H1 (cell line): ENCODE results near the gene RTP2. TPM values are rescaled to one million over a fixed set of nuclear protein-coding genes. Genes with fewer than 3 reads are reported as not detected.

Source experiments
- ASH2L ChIP-seq: fragments of 200-600, 300-600 bp; sonication (generic); IDR thresholded peaks from one replicate; pipeline ENCODE4 v1.7.1; 2017; ENCODE audit warnings: low read length
- ATF3 ChIP-seq: IDR thresholded peaks from 2 replicates; pipeline ENCODE4 v1.6.1; 2011; ENCODE audit warnings: low read depth, mild to moderate bottlenecking, low read length; ENCODE audit not compliant: insufficient read depth
- BCL11A ChIP-seq, 2 experiments: IDR thresholded peaks; one replicate each; pipeline ENCODE4 v1.6.1; 2011; ENCODE audit warnings: low read depth in 2 of 2, low read length in 2 of 2, mild to moderate bottlenecking in 2 of 2
- BRCA1 ChIP-seq: IDR thresholded peaks from 2 replicates; pipeline ENCODE4 v1.6.1; 2012; ENCODE audit warnings: low read depth, low read length, improper control_type of control experiment
- CBX5 ChIP-seq: fragments of 300-800, 300-1000 bp; sonication (generic); IDR thresholded peaks from 2 replicates; pipeline ENCODE4 v1.7.1; 2016; ENCODE audit warnings: antibody characterized with exemption, low read length, low read depth
- CBX8 ChIP-seq: fragments of 300-800, 300-1000 bp; sonication (generic); IDR thresholded peaks from 2 replicates; pipeline ENCODE4 v1.7.1; 2016; ENCODE audit warnings: low read depth, low read length, borderline replicate concordance
- CHD2 ChIP-seq: IDR thresholded peaks from 2 replicates; pipeline ENCODE4 v1.6.1; 2012; ENCODE audit warnings: low read length, improper control_type of control experiment
- CREB1 ChIP-seq: IDR thresholded peaks from 2 replicates; pipeline ENCODE4 v1.6.1; 2012; ENCODE audit warnings: inconsistent platforms
- E2F6 ChIP-seq: IDR thresholded peaks from 2 replicates; pipeline ENCODE4 v1.6.1; 2012; ENCODE audit warnings: inconsistent platforms
- EZH2 ChIP-seq: fragments of 200-600 bp; sonication (generic); IDR thresholded peaks from 2 replicates; pipeline ENCODE4 v1.7.1; 2012; ENCODE audit warnings: low read depth, mild to moderate bottlenecking, moderate library complexity, low read length, inconsistent platforms; ENCODE audit not compliant: severe bottlenecking
- GABPA ChIP-seq: IDR thresholded peaks from 2 replicates; pipeline ENCODE4 v1.6.1; 2011; ENCODE audit warnings: mild to moderate bottlenecking, low read length, moderate library complexity, borderline replicate concordance; ENCODE audit not compliant: insufficient read depth
- KDM5A ChIP-seq: fragments of 200-600 bp; IDR thresholded peaks from 2 replicates; pipeline ENCODE4 v1.7.1; 2012; ENCODE audit warnings: mild to moderate bottlenecking, low read length, inconsistent platforms, mixed read lengths
- MAFK ChIP-seq: IDR thresholded peaks from 2 replicates; pipeline ENCODE4 v1.6.1; 2012; ENCODE audit warnings: low read depth, mild to moderate bottlenecking, improper control_type of control experiment, low read length
- NANOG ChIP-seq: IDR thresholded peaks from 2 replicates; pipeline ENCODE4 v1.6.1; 2011; ENCODE audit warnings: low read length, low read depth, mild to moderate bottlenecking, inconsistent platforms; ENCODE audit not compliant: insufficient read depth, poor library complexity, severe bottlenecking
- NRF1 ChIP-seq: IDR thresholded peaks from 2 replicates; pipeline ENCODE4 v1.6.1; 2011; ENCODE audit warnings: mild to moderate bottlenecking, low read depth, low read length, improper control_type of control experiment
- POLR2A ChIP-seq, 2 experiments: IDR thresholded peaks; 1 replicate in 1 of 2; 2 replicates in 1 of 2; pipeline ENCODE4 v1.6.1; 2011; ENCODE audit warnings: low read depth in 2 of 2, low read length in 2 of 2, mild to moderate bottlenecking in 2 of 2; ENCODE audit errors: control extremely low read depth in 1 of 2
- RBBP5 ChIP-seq: IDR thresholded peaks from 2 replicates; pipeline ENCODE4 v1.7.1; 2012; ENCODE audit warnings: low read depth, mild to moderate bottlenecking, inconsistent platforms, low read length, moderate library complexity, borderline replicate concordance
- SIRT6 ChIP-seq: IDR thresholded peaks from one replicate; pipeline ENCODE4 v1.7.1; 2012; ENCODE audit warnings: low read length, inconsistent platforms
- SIX5 ChIP-seq: IDR thresholded peaks from 2 replicates; pipeline ENCODE4 v1.6.1; 2011; ENCODE audit warnings: mild to moderate bottlenecking, low read depth, low read length
- SRF ChIP-seq: IDR thresholded peaks from 2 replicates; pipeline ENCODE4 v1.6.1; 2011; ENCODE audit warnings: mild to moderate bottlenecking, low read depth, low read length, moderate library complexity
- SUZ12 ChIP-seq: fragments of 200-600 bp; sonication (generic); IDR thresholded peaks from 2 replicates; pipeline ENCODE4 v1.6.1; 2012; ENCODE audit warnings: mild to moderate bottlenecking, inconsistent platforms, low read length, moderate library complexity, mixed read lengths
- TAF1 ChIP-seq: IDR thresholded peaks from 2 replicates; pipeline ENCODE4 v1.6.1; 2011; ENCODE audit warnings: mild to moderate bottlenecking, low read depth, low read length
- TBP ChIP-seq: IDR thresholded peaks from 2 replicates; pipeline ENCODE4 v1.6.1; 2011; ENCODE audit warnings: low read depth, low read length, improper control_type of control experiment
- ZNF274 ChIP-seq: IDR thresholded peaks from 2 replicates; pipeline ENCODE4 v1.7.0; 2012; ENCODE audit warnings: low read length, borderline replicate concordance; ENCODE audit errors: extremely low read depth
- polyA plus RNA-seq, 7 experiments: library from polyadenylated mRNA; depleted of rRNA in 3 of 7; stranded (reverse) in 5 of 7; unstranded in 2 of 7; fragments of >200 nt in 5 of 7; fragments of 200-250 nt in 2 of 7; gene quantifications; 1 replicate in 5 of 7; 2 replicates in 1 of 7; 4 replicates in 1 of 7; pipeline versions ENCODE4 v1.2.1 to v1.2.3, GENCODE V29; 2011 to 2013; ENCODE audit warnings: missing spikeins in 2 of 7, mixed read lengths in 2 of 7
- total RNA-seq: library from RNA; stranded (reverse); fragmentation: NEBNext Ultra II Directional; extraction: Animal tissue kit (Norgen Biotek cat#: 25700); gene quantifications from 2 replicates; pipeline ENCODE4 v1.2.1, GENCODE V29; 2021

Gene RTP2
- total and polyA plus RNA-seq, 2 of the 8 experiments (the other 6 are each of a cell fraction or from before 2014, with no cell fraction given): not detected

- TF ChIP-seq EZH2: peak; percentile 30
- TF ChIP-seq POLR2A (IDR thresholded peaks at IDR 0.05; ENCODE audit: control extremely low read depth in 1 of 2, low read depth in 2 of 2, low read length in 2 of 2): no peak
- TF ChIP-seq NRF1: no peak
- TF ChIP-seq RBBP5: no peak
- no peak for TF ChIP-seq NANOG
- TF ChIP-seq SIRT6: no peak
- TF ChIP-seq SUZ12: no peak
- no peak for TF ChIP-seq CREB1
- no peak for TF ChIP-seq SRF
- TF ChIP-seq ASH2L: peak; percentile 31
- TF ChIP-seq GABPA: no peak
- no peak for TF ChIP-seq TAF1
- no peak for TF ChIP-seq BRCA1
- TF ChIP-seq TBP: no peak
- TF ChIP-seq MAFK: no peak
- no peak for TF ChIP-seq CBX5
- TF ChIP-seq E2F6: no peak
- TF ChIP-seq KDM5A: no peak
- TF ChIP-seq BCL11A (IDR thresholded peaks at IDR 0.05; ENCODE audit: low read depth in 2 of 2, low read length in 2 of 2): no peak
- TF ChIP-seq ZNF274: no peak
- TF ChIP-seq CBX8: no peak
- TF ChIP-seq SIX5: no peak
- no peak for TF ChIP-seq ATF3
- TF ChIP-seq CHD2: no peak
These were observed 38.4 kb upstream of the RTP2 start (continued) for GRCh38 chr3:187740421-187741399.
